Stimulated activated naive B cell treated with anti-CD40 and anti-IgM and Interleukin-4, amounts not matched to agents 10 μg/mL and 1 μg/mL and 100 μg/mL, for 72 hours (primary cell): Measurements from ENCODE around the gene ARHGAP10.
A peak's percentile ranks its signal among the peaks of the same experiment; 100 is the strongest.

Experiments
- ATAC-seq, 2 donors: fragments of 150-1000 bp; cut with Tn5 transposase; replicated peaks; 2 replicates each; pipeline ENCODE4 v1.10.0; 2021; ENCODE audit warnings: moderate library complexity in 1 of 2
- DNase-seq: peaks from one replicate; pipeline ENCODE4 v3.0.0; 2021
- H3K27ac Mint-ChIP-seq: one replicate; pipeline ENCODE4 v1.8.0; 2022; ENCODE audit warnings: mild to moderate bottlenecking, mixed read lengths
- H3K27me3 Mint-ChIP-seq, 2 donors: one replicate each; pipeline ENCODE4 v1.8.0; 2022; ENCODE audit warnings: mixed read lengths in 2 of 2
- H3K36me3 Mint-ChIP-seq, 2 donors: one replicate each; pipeline ENCODE4 v1.8.0; 2022; ENCODE audit warnings: mixed read lengths in 2 of 2, mild to moderate bottlenecking in 1 of 2
- H3K4me1 Mint-ChIP-seq, 2 donors: one replicate each; pipeline ENCODE4 v1.8.0; 2022; ENCODE audit warnings: mixed read lengths in 2 of 2, mild to moderate bottlenecking in 1 of 2
- H3K4me3 Mint-ChIP-seq, 2 donors: one replicate each; pipeline ENCODE4 v1.8.0; 2022; ENCODE audit warnings: mild to moderate bottlenecking in 2 of 2, mixed read lengths in 2 of 2, moderate library complexity in 1 of 2
- H3K9me3 Mint-ChIP-seq, 2 donors: one replicate each; pipeline ENCODE4 v1.8.0; 2022; ENCODE audit warnings: mixed read lengths in 2 of 2, mild to moderate bottlenecking in 1 of 2

The ARHGAP10 gene

DNA sequence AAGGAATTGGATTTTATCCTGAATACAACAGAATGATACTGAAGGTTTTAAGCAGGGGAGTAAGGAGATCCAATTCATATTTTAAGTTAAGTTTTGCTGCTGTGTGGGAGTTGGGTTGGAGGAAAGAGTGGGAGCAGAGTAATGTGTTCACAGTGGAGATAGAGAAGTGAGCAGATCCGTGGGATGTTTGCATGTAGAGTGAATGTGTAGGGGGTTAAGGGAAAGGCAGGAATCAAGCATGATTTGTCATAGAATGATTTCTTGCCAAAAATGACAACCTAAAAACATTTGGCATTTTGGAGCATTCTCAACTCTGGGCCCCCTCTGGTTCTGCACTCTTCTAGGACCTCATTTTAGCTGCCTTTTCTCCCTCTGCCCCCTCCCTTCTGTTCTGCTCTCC lies 76.6 kb downstream of the ARHGAP10 start:
- DNase-seq: no peak
- peaks cover 0 to 4% of the 10 kb centered on the region in 2 donors for H3K27me3 Mint-ChIP-seq
- peak; percentile 21 to 34 for ATAC-seq
- H3K27ac Mint-ChIP-seq: no peak overlapping the region
- H3K36me3 Mint-ChIP-seq: no peaks in the 10 kb centered on the region
- no peaks in the 10 kb centered on the region for H3K9me3 Mint-ChIP-seq
- peaks cover 14 to 19% of the 10 kb centered on the region in 2 donors for H3K4me1 Mint-ChIP-seq
- no peak overlapping the region for H3K4me3 Mint-ChIP-seq

DNA sequence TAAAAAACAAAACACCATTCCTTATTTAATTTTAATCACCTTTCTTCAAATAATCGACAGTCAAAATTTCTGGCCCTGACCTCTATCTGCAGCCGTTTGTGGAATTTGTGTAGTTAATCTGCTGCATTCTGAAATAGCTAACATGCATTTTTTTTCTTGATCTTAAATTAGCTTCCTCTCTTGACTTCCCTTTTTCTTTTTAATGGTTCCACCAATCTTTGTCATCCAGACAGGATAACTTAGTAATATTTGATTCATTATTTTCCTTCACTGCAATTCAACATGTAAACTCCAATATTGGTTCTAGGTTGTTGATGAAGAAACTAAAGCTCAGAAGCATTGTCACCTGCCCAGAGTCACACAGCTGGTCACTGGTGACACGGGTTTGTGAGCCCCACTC lies 77.3 kb downstream of the ARHGAP10 start:
- H3K27ac Mint-ChIP-seq: peak overlapping the region; percentile 44
- H3K4me3 Mint-ChIP-seq: no peak overlapping the region
- DNase-seq (no peak), ATAC-seq (no peak)
- peaks cover 14 to 19% of the 10 kb centered on the region in 2 donors for H3K4me1 Mint-ChIP-seq
- H3K36me3 Mint-ChIP-seq: no peaks in the 10 kb centered on the region
- no peaks in the 10 kb centered on the region for H3K9me3 Mint-ChIP-seq
- peaks cover 0 to 4% of the 10 kb centered on the region in 2 donors for H3K27me3 Mint-ChIP-seq

DNA sequence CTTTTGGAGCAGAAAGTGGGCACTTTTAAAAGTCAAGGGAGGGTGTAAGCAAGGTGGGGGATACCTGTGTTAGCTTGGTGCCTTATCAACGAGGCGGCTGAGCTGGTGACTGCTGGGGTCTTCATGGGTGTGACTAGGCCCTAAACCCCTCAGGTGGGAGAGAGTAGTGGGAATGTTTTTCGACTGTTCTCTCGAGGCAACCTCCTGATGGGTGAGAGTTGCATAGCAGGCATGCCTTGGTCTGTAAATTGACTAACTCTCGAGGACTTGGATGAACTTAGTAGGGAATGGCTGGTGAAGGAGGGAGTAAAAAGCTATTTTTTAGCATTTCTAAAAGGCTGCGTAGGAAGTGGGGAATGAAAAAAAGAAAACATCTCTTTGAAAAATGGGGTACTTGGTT lies 80.0 kb downstream of the ARHGAP10 start:
- ATAC-seq (no peak), DNase-seq (no peak)
- H3K27me3 Mint-ChIP-seq: peaks cover 0 to 4% of the 10 kb centered on the region in 2 donors
- H3K4me3 Mint-ChIP-seq: no peak overlapping the region
- no peaks in the 10 kb centered on the region for H3K36me3 Mint-ChIP-seq
- no peaks in the 10 kb centered on the region for H3K9me3 Mint-ChIP-seq
- peaks cover 14 to 19% of the 10 kb centered on the region in 2 donors for H3K4me1 Mint-ChIP-seq
- no peak overlapping the region for H3K27ac Mint-ChIP-seq

DNA sequence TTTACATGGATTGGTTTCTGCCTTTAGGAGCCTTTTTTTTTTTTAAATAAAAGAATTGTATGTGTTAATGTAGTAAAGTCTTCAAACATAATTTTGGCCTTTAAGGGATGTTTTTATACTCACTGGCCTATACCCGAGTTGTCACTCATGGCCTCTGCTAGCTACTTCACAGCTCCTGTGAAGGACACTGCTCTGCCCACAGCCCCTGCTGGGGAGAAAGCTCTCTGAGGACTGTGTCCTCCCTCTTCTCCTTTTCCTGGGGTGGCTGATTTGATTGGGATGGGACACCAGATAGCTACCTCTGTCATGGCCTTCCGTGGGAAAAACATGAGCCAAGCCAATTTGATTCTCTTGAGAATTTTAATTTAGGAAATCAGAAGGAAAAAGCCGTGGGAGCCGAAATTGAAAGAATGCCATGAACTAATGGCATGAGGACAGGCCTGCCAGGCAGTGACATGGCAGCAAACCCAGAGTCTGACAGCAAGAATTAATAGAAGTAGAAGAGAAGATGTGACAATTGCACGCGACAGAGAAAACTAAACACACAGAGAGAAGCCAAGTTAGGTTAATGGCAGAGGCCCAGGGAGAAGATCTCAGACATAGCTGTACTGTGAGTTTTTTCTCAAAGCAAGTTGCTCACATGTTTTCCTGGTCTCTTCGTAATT lies 81.4 kb downstream of the ARHGAP10 start:
- H3K4me1 Mint-ChIP-seq: peaks cover 11 to 14% of the 10 kb centered on the region in 2 donors
- H3K27ac Mint-ChIP-seq: no peak overlapping the region
- H3K36me3 Mint-ChIP-seq: no peaks in the 10 kb centered on the region
- ATAC-seq (no peak), DNase-seq (no peak)
- no peak overlapping the region for H3K4me3 Mint-ChIP-seq
- peaks cover 0 to 3% of the 10 kb centered on the region in 2 donors for H3K27me3 Mint-ChIP-seq
- no peaks in the 10 kb centered on the region for H3K9me3 Mint-ChIP-seq

DNA sequence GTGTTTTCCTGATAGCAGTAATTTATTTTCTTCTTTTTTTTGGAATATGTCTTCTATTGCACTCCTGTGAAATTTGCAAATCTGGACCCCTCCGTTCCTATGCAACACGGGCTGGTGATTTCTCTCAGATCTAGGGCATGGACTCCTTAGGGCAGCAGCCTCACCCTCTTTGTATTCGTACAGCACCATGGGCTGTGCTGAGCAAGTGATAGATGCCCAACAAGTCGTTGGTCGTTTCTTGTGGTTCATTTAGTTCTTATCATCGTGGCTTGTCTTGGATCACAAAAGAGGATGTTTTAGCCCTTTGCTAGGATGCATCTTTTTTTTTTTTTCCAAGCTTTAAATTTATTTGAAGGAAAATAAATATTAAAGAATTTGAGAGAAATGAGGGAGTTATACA lies 82.1 kb downstream of the ARHGAP10 start:
- no peak overlapping the region for H3K4me3 Mint-ChIP-seq
- H3K36me3 Mint-ChIP-seq: no peaks in the 10 kb centered on the region
- no peak overlapping the region for H3K27ac Mint-ChIP-seq
- no peak for ATAC-seq
- H3K27me3 Mint-ChIP-seq: no peaks in the 10 kb centered on the region
- DNase-seq: no peak
- no peaks in the 10 kb centered on the region for H3K9me3 Mint-ChIP-seq
- peaks cover 5 to 6% of the 10 kb centered on the region in 2 donors for H3K4me1 Mint-ChIP-seq

DNA sequence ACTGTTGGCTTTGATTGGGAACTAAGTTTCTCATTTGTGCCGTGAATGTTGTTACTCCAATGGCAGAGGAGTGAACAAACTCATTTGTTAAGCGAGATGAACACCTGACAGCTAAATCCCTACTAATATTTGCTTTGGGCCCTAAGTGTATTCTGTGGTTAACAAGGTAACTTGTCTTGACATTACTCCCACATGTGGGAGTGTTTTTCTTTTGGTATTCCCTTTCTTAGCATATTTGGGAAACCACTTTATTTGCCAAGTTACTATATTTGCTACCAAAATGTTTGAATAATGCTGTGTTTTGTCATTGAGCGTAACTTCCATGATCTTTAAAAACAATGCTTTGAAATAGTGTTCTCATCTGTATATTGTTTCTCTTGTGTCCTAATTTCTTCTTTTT lies 82.5 kb downstream of the ARHGAP10 start:
- Mint-ChIP-seq H3K27ac (no peak overlapping the region), H3K4me1 (peaks cover under 1 to 2% of the 10 kb centered on the region in 2 donors), H3K9me3 (no peaks in the 10 kb centered on the region), H3K4me3 (no peak overlapping the region), H3K27me3 (no peaks in the 10 kb centered on the region), H3K36me3 (no peaks in the 10 kb centered on the region)
- ATAC-seq: no peak
- DNase-seq: no peak

DNA sequence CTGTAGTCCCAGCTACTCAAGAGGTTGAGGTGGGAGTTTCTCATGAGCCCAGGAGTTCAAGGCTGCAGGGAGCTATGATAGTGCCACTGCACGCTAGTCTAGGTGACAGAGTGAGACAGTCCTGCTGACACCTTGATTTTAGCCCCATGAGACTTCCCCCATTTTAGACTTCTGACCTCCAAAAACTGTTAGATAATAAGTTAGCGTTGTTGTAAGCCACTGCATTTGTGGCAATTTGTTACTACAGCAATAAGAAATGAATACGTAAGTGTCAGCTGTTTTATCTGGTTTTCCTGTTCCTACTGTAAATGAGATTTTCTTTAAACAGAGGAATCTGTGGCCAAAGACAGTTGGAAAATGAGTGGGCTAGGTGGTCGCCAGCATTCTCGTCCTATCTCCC lies 83.9 kb downstream of the ARHGAP10 start:
- no peaks in the 10 kb centered on the region for H3K27me3 Mint-ChIP-seq
- no peaks in the 10 kb centered on the region for H3K9me3 Mint-ChIP-seq
- no peak overlapping the region for H3K4me3 Mint-ChIP-seq
- no peaks in the 10 kb centered on the region for H3K36me3 Mint-ChIP-seq
- no peak for DNase-seq
- no peaks in the 10 kb centered on the region for H3K4me1 Mint-ChIP-seq
- no peak for ATAC-seq
- H3K27ac Mint-ChIP-seq: no peak overlapping the region

DNA sequence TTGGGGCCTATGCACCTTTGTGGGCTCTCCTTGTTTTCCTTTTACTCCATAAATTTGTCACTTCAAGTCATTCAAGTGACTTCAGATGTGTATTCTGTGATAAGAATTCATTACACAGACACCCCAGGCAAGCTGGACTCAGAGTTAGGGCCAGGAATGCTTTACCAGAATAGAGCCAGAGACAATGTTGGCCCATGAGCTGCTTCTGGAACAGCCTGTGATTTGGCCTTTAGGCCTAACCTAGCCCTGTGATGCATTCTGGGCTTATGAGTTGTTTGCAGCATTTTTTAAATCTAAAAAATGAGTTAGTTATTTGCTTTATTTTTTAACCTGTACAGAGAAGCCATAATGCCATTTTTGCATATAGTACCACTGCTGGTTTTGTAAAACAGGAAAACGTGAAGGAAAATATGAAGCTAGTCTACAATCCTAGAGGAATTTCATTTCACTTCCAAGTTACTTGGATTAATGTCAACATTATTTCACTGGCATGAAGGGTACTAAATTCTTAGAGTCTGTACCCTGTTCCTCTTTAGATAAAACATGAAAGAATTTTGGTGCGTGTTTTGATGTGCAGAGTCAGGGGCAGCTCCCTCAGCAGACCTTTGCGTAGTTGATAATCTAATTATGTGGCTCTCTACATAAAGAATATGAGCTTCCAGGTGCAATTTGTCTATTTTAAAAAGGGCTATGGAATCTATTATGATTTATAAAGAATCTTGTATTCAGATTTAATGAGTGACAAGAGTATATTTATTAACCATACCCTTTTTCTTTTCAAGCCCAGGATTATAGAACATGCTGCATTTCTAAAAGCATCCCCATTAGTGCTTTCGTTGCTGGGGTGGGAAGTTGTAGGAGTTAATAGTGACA lies 84.7 kb downstream of the ARHGAP10 start:
- Mint-ChIP-seq H3K27me3 (no peaks in the 10 kb centered on the region), H3K4me3 (no peak overlapping the region), H3K9me3 (no peaks in the 10 kb centered on the region), H3K36me3 (no peaks in the 10 kb centered on the region), H3K4me1 (no peaks in the 10 kb centered on the region), H3K27ac (no peak overlapping the region)
- DNase-seq (no peak), ATAC-seq (no peak)

DNA sequence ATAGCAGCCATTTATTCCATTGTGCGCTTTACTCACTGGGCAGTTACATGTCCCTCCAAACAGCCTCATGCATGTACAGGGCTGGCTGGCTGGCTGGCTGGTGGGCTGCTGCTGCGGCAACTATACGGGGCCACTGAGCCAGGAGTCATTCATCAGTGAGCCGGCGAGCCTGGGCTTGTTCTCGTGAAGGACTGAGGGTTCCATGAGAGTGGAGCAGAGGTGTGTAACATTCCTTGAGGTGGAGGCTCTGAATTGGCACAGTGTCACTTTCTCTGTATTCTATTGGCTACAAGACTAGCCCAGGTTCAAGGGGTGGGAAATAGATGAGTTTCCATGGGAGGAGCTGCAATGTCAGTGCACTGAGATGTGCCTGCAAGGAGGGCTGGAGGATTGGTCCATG lies 89.1 kb downstream of the ARHGAP10 start:
- no peak overlapping the region for H3K27ac Mint-ChIP-seq
- H3K9me3 Mint-ChIP-seq: no peaks in the 10 kb centered on the region
- no peak overlapping the region for H3K4me3 Mint-ChIP-seq
- DNase-seq: no peak
- H3K4me1 Mint-ChIP-seq: peaks cover 3 to 5% of the 10 kb centered on the region in 2 donors
- H3K36me3 Mint-ChIP-seq: no peaks in the 10 kb centered on the region
- no peaks in the 10 kb centered on the region for H3K27me3 Mint-ChIP-seq
- ATAC-seq: no peak

DNA sequence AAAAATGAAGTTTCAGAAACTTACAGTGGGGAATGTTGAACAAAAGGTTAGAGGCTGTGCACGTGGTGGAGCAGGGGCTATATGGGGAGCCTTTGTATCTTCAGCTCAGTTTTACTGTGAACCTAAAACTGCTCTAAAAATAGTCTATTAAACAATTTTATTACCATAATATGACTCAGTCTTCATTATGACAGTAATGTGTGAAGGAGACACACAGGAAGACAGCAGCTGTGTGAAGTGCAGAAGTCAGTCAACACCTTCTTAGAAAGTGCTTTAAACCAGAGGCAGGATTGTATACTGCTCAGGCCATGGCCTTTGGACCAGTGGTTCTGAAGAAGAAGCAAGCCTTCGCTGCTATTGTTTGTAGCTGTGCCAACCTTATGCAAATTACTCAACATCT lies 89.7 kb downstream of the ARHGAP10 start:
- H3K36me3 Mint-ChIP-seq: no peaks in the 10 kb centered on the region
- no peaks in the 10 kb centered on the region for H3K27me3 Mint-ChIP-seq
- no peak overlapping the region for H3K27ac Mint-ChIP-seq
- H3K9me3 Mint-ChIP-seq: no peaks in the 10 kb centered on the region
- ATAC-seq: no peak
- H3K4me3 Mint-ChIP-seq: no peak overlapping the region
- H3K4me1 Mint-ChIP-seq: peaks cover 3 to 8% of the 10 kb centered on the region in 2 donors
- no peak for DNase-seq

DNA sequence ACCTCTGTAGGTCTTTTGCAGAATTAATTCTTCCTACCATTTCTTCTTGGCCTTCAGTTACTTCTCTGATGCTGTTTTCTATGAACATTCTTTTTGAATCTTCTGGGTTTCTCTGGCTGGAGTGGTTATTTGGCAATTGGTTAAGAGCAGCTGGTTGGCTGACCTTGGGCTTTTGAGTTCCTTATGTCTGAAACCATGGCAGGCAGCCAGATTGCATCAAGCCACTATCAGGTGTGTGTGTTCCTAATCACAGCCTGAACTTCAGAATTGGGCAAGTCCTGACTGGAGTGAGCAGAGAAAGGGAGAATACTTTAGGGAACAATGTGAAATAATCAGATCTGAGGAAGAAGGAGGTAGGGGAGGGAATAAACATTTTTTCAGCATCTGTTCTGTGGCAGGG lies 90.2 kb downstream of the ARHGAP10 start:
- Mint-ChIP-seq H3K4me1 (peaks cover 3 to 8% of the 10 kb centered on the region in 2 donors), H3K9me3 (no peaks in the 10 kb centered on the region), H3K27ac (no peak overlapping the region)

DNA sequence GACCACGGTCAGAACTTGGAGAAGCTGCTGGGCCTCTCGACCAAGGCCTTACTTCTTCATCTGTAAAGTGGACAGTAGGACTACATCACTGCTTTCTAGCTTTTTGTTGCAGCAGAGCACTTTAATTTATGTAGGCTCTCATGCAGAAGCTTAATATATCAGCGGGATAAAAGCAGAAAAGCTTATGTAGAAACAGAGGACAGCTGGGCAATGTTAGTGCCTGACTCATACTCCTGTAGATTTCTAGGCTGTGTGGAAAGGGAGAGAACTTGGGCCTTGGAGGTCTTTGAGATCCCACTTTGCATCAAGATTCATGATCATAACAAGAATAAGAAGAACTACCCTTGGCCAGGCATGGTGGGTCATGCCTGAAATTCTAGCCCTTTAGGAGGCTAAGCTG lies 91.2 kb downstream of the ARHGAP10 start:
- H3K36me3 Mint-ChIP-seq: no peaks in the 10 kb centered on the region
- H3K4me3 Mint-ChIP-seq: no peak overlapping the region
- H3K9me3 Mint-ChIP-seq: no peaks in the 10 kb centered on the region
- H3K27me3 Mint-ChIP-seq: no peaks in the 10 kb centered on the region
- DNase-seq: no peak
- no peak overlapping the region for H3K27ac Mint-ChIP-seq
- ATAC-seq: no peak
- H3K4me1 Mint-ChIP-seq: peaks cover 3 to 8% of the 10 kb centered on the region in 2 donors

More for the DNA sequence above, 90.2 kb downstream of the ARHGAP10 start:
- Mint-ChIP-seq H3K4me3 (no peak overlapping the region), H3K36me3 (no peaks in the 10 kb centered on the region), H3K27me3 (no peaks in the 10 kb centered on the region)
- no peak for DNase-seq
- ATAC-seq: no peak

DNA sequence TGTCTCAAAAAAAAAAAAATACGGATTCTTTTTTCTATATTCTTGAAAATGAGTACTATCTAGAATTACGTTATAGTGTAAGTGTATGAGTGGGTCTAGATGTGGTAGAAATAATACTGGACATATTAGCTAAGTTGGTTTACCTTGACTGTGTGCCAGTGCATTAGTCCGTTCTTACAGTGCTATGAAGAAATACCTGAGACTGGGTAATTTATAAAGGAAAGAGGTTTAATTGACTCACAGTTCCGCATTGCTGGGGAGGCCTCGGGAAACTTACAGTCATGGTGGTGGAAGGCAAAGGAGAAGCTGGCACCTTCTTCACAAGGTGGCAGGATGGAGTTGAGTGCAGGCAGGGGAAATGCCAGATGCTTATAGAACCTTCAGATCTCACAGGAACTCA lies 92.4 kb downstream of the ARHGAP10 start:
- H3K27ac Mint-ChIP-seq: no peak overlapping the region

DNA sequence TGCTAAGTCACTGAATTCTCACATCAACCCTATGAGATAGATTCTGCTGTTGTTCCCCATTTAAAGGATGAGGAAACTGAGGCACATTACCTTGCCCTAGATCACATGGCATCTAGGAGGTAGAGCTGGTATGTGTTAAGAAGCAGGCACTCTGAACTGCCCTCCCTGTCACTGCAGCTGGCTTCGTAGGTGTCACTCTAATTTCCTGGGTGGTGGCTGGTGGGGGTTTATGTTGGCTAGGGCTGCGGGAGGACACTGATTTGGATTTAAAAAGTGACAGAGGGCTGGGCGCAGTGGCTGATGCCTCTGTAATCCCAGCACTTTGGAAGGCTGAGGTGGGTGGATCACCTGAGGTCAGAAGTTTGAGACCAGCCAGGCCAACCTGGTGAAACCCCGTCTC lies 93.0 kb downstream of the ARHGAP10 start:
- Mint-ChIP-seq H3K27ac (no peak overlapping the region), H3K9me3 (no peaks in the 10 kb centered on the region), H3K4me3 (no peak overlapping the region)

More for the DNA sequence above, 92.4 kb downstream of the ARHGAP10 start:
- Mint-ChIP-seq H3K4me1 (peaks cover 3 to 8% of the 10 kb centered on the region in 2 donors), H3K9me3 (no peaks in the 10 kb centered on the region), H3K36me3 (no peaks in the 10 kb centered on the region), H3K27me3 (no peaks in the 10 kb centered on the region), H3K4me3 (no peak overlapping the region)
- DNase-seq (no peak), ATAC-seq (no peak)

More for the DNA sequence above, 93.0 kb downstream of the ARHGAP10 start:
- ATAC-seq (no peak), DNase-seq (no peak)
- Mint-ChIP-seq H3K36me3 (no peaks in the 10 kb centered on the region), H3K27me3 (no peaks in the 10 kb centered on the region), H3K4me1 (peaks cover 5 to 8% of the 10 kb centered on the region in 2 donors)
